Measurements from ENCODE around the gene YIPF3.

- no peak for TF ChIP-seq CTCF (IDR thresholded peaks at IDR 0.05)
- TF ChIP-seq POLR2A (IDR thresholded peaks at IDR 0.05): no peak
Measured at GRCh38 chr6:43508481-43509141, 8.1 kb downstream of the YIPF3 start.

All from esophagus squamous epithelium (tissue), 4 donors.